ENCODE measurements around the gene G0S2. TPM values are rescaled to one million over a fixed set of nuclear protein-coding genes. Genes with fewer than 3 reads are reported as not detected.

The G0S2 gene
- total and polyA plus RNA-seq, 2 experiments from 2014 or later: 3.2 to 8.2 TPM

GRCh38 chr1:209708297-209708696 is 33.1 kb downstream of the G0S2 start:
- H3K4me3 ChIP-seq: no peak overlapping the region
- H3K9me2 ChIP-seq (ENCODE audit: insufficient read depth): no peaks in the 10 kb centered on the region
- no peaks in the 10 kb centered on the region for H3K79me2 ChIP-seq (replicated peaks; ENCODE audit: insufficient read depth)
- H2AFZ ChIP-seq: peak overlapping the region; percentile 5; the same call in 1 of the 2 replicates
- DNase-seq (ENCODE audit: low spot score) (peak; percentile 5), ATAC-seq (peak; percentile 64)
- Mint-ChIP-seq H3K36me3 (ENCODE audit: low read depth) (no peaks in the 10 kb centered on the region), H3K9me3 (no peaks in the 10 kb centered on the region), H3K27me3 (ENCODE audit: insufficient read depth, low read depth, poor library complexity) (no peaks in the 10 kb centered on the region), H3K4me1 (peaks cover 6% of the 10 kb centered on the region; the same call in 2 of the 3 replicates), H3K4me3 (no peak overlapping the region), H3K27ac (no peak overlapping the region)
- H3K36me3 ChIP-seq (ENCODE audit: insufficient read depth): no peaks in the 10 kb centered on the region
- no peaks in the 10 kb centered on the region for H3F3A ChIP-seq (replicated peaks; ENCODE audit: low read depth)
- no peaks in the 10 kb centered on the region for H4K20me1 ChIP-seq (replicated peaks; ENCODE audit: insufficient read depth)
- H3K27ac ChIP-seq (ENCODE audit: low read depth): no peak overlapping the region
- no peaks in the 10 kb centered on the region for H3K4me1 ChIP-seq (ENCODE audit: insufficient read depth)
- TF ChIP-seq, protein P1, sequence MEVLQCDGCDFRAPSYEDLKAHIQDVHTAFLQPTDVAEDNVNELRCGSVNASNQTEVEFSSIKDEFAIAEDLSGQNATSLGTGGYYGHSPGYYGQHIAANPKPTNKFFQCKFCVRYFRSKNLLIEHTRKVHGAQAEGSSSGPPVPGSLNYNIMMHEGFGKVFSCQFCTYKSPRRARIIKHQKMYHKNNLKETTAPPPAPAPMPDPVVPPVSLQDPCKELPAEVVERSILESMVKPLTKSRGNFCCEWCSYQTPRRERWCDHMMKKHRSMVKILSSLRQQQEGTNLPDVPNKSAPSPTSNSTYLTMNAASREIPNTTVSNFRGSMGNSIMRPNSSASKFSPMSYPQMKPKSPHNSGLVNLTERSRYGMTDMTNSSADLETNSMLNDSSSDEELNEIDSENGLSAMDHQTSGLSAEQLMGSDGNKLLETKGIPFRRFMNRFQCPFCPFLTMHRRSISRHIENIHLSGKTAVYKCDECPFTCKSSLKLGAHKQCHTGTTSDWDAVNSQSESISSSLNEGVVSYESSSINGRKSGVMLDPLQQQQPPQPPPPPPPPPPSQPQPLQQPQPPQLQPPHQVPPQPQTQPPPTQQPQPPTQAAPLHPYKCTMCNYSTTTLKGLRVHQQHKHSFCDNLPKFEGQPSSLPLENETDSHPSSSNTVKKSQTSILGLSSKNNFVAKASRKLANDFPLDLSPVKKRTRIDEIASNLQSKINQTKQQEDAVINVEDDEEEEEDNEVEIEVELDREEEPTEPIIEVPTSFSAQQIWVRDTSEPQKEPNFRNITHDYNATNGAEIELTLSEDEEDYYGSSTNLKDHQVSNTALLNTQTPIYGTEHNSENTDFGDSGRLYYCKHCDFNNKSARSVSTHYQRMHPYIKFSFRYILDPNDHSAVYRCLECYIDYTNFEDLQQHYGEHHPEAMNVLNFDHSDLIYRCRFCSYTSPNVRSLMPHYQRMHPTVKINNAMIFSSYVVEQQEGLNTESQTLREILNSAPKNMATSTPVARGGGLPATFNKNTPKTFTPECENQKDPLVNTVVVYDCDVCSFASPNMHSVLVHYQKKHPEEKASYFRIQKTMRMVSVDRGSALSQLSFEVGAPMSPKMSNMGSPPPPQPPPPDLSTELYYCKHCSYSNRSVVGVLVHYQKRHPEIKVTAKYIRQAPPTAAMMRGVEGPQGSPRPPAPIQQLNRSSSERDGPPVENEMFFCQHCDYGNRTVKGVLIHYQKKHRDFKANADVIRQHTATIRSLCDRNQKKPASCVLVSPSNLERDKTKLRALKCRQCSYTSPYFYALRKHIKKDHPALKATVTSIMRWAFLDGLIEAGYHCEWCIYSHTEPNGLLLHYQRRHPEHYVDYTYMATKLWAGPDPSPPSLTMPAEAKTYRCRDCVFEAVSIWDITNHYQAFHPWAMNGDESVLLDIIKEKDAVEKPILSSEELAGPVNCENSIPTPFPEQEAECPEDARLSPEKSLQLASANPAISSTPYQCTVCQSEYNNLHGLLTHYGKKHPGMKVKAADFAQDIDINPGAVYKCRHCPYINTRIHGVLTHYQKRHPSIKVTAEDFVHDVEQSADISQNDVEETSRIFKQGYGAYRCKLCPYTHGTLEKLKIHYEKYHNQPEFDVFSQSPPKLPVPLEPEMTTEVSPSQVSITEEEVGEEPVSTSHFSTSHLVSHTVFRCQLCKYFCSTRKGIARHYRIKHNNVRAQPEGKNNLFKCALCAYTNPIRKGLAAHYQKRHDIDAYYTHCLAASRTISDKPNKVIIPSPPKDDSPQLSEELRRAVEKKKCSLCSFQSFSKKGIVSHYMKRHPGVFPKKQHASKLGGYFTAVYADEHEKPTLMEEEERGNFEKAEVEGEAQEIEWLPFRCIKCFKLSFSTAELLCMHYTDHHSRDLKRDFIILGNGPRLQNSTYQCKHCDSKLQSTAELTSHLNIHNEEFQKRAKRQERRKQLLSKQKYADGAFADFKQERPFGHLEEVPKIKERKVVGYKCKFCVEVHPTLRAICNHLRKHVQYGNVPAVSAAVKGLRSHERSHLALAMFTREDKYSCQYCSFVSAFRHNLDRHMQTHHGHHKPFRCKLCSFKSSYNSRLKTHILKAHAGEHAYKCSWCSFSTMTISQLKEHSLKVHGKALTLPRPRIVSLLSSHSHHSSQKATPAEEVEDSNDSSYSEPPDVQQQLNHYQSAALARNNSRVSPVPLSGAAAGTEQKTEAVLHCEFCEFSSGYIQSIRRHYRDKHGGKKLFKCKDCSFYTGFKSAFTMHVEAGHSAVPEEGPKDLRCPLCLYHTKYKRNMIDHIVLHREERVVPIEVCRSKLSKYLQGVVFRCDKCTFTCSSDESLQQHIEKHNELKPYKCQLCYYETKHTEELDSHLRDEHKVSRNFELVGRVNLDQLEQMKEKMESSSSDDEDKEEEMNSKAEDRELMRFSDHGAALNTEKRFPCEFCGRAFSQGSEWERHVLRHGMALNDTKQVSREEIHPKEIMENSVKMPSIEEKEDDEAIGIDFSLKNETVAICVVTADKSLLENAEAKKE (CRISPR knock-in tag; IDR thresholded peaks at IDR 0.05): no peak
- TF ChIP-seq ZNF331 (CRISPR knock-in tag; IDR thresholded peaks at IDR 0.05; ENCODE audit: low read depth) (no peak), CREB1 (CRISPR knock-in tag; IDR thresholded peaks at IDR 0.05; ENCODE audit: low read depth) (no peak), ZNF114 (CRISPR knock-in tag; IDR thresholded peaks at IDR 0.05) (no peak), JUNB (IDR thresholded peaks at IDR 0.05; ENCODE audit: unreplicated experiment) (no peak), NANOG (IDR thresholded peaks at IDR 0.05; ENCODE audit: borderline replicate concordance) (no peak), EZH2phosphoT487 (IDR thresholded peaks at IDR 0.05; ENCODE audit: unreplicated experiment) (no peak), POLR2AphosphoS5 (IDR thresholded peaks at IDR 0.05; ENCODE audit: low read depth) (no peak), EZH2 (IDR thresholded peaks at IDR 0.05; ENCODE audit: low read depth, unreplicated experiment) (no peak), STAT1 (IDR thresholded peaks at IDR 0.05; ENCODE audit: unreplicated experiment) (no peak)
- TF ChIP-seq, protein P2, sequence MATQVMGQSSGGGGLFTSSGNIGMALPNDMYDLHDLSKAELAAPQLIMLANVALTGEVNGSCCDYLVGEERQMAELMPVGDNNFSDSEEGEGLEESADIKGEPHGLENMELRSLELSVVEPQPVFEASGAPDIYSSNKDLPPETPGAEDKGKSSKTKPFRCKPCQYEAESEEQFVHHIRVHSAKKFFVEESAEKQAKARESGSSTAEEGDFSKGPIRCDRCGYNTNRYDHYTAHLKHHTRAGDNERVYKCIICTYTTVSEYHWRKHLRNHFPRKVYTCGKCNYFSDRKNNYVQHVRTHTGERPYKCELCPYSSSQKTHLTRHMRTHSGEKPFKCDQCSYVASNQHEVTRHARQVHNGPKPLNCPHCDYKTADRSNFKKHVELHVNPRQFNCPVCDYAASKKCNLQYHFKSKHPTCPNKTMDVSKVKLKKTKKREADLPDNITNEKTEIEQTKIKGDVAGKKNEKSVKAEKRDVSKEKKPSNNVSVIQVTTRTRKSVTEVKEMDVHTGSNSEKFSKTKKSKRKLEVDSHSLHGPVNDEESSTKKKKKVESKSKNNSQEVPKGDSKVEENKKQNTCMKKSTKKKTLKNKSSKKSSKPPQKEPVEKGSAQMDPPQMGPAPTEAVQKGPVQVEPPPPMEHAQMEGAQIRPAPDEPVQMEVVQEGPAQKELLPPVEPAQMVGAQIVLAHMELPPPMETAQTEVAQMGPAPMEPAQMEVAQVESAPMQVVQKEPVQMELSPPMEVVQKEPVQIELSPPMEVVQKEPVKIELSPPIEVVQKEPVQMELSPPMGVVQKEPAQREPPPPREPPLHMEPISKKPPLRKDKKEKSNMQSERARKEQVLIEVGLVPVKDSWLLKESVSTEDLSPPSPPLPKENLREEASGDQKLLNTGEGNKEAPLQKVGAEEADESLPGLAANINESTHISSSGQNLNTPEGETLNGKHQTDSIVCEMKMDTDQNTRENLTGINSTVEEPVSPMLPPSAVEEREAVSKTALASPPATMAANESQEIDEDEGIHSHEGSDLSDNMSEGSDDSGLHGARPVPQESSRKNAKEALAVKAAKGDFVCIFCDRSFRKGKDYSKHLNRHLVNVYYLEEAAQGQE (IDR thresholded peaks at IDR 0.05; ENCODE audit: unreplicated experiment): no peak
- TF ChIP-seq, protein P3, sequence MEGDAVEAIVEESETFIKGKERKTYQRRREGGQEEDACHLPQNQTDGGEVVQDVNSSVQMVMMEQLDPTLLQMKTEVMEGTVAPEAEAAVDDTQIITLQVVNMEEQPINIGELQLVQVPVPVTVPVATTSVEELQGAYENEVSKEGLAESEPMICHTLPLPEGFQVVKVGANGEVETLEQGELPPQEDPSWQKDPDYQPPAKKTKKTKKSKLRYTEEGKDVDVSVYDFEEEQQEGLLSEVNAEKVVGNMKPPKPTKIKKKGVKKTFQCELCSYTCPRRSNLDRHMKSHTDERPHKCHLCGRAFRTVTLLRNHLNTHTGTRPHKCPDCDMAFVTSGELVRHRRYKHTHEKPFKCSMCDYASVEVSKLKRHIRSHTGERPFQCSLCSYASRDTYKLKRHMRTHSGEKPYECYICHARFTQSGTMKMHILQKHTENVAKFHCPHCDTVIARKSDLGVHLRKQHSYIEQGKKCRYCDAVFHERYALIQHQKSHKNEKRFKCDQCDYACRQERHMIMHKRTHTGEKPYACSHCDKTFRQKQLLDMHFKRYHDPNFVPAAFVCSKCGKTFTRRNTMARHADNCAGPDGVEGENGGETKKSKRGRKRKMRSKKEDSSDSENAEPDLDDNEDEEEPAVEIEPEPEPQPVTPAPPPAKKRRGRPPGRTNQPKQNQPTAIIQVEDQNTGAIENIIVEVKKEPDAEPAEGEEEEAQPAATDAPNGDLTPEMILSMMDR (conservative IDR thresholded peaks at IDR 0.05; ENCODE audit: low read depth in 2 of 2): no peak
- H3K4me2 ChIP-seq: no peak overlapping the region
- no peaks in the 10 kb centered on the region for H3K27me3 ChIP-seq (ENCODE audit: insufficient read depth)
